Mucosa of rectum (tissue), 2 donors: ENCODE data around the gene SLC4A2.

Source experiments
- H3K27ac ChIP-seq, 2 donors: one replicate each; pipeline ENCODE4 v1.7.0; 2013; ENCODE audit warnings: inconsistent platforms in 2 of 2, low read depth in 2 of 2, low read length in 2 of 2
- H3K27me3 ChIP-seq, 2 donors: one replicate each; pipeline ENCODE4 v1.7.0; 2013; ENCODE audit warnings: low read length in 2 of 2; ENCODE audit not compliant: control insufficient read depth in 2 of 2, insufficient read depth in 2 of 2
- H3K36me3 ChIP-seq, 2 donors: one replicate each; pipeline ENCODE4 v1.7.0; 2013; ENCODE audit warnings: low read length in 2 of 2; ENCODE audit not compliant: control insufficient read depth in 2 of 2, insufficient read depth in 2 of 2
- H3K4me1 ChIP-seq, 2 donors: one replicate each; pipeline ENCODE4 v1.7.0; 2013; ENCODE audit warnings: low read length in 2 of 2, mild to moderate bottlenecking in 1 of 2; ENCODE audit not compliant: control insufficient read depth in 2 of 2, insufficient read depth in 2 of 2
- H3K4me3 ChIP-seq, 2 donors: one replicate each; pipeline ENCODE4 v1.7.0; 2013; ENCODE audit warnings: low read length in 2 of 2
- H3K9ac ChIP-seq, 2 donors: one replicate each; pipeline ENCODE4 v1.7.0; 2013; ENCODE audit warnings: low read length in 2 of 2, low read depth in 1 of 2, mild to moderate bottlenecking in 1 of 2
- H3K9me3 ChIP-seq, 2 donors: one replicate each; pipeline ENCODE4 v1.7.0; 2013; ENCODE audit warnings: low read length in 2 of 2; ENCODE audit not compliant: control insufficient read depth in 2 of 2
- donor health status: healthy.
- donor health status: Normal muscosa, but diverticular disease.

The SLC4A2 gene

GRCh38 chr7:151115121-151115835, 55.9 kb downstream of the SLC4A2 start:
- Histone ChIP-seq H3K9ac (peak overlapping the region in 1 of 2 donors; percentile 33), H3K4me3 (peak overlapping the region in 1 of 2 donors; percentile 47), H3K4me1 (peaks cover 7 to 20% of the 10 kb centered on the region in 2 donors), H3K27ac (peak overlapping the region in 1 of 2 donors; percentile 45), H3K9me3 (no peaks in the 10 kb centered on the region), H3K27me3 (no peaks in the 10 kb centered on the region), H3K36me3 (peaks cover 20 to 24% of the 10 kb centered on the region in 2 donors)

DNA sequence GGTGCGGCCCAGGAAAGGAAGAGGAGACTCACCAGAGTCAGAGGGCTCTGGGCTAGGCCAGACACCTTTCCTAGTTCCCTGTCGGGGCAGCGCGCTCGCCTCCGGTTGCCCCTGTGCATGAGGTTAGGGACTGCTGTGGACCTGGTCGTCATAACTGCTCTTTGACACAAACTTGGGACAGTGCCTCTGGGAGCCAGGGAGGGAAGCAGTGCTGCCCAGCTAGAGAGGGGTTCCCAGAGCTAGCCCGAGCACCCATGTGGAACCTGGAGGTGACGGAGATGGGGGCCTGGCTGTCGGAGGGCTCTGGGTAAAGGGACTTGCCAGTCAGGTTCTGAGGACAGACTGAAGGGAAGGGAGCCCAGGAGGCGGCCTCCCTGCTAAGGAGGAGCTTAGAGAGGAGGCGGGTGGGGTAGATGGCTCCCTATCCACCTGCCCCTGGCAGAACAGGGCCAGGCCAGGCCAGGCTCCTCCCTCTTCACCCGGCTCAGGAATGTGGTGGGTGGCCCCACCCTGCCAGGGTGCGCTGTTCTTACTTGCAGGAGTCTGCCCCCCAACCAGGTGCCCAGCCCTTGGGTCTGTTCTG, 56.5 kb downstream of the SLC4A2 start:
- Histone ChIP-seq H3K27me3 (no peaks in the 10 kb centered on the region), H3K9me3 (no peaks in the 10 kb centered on the region), H3K36me3 (peaks cover 22 to 24% of the 10 kb centered on the region in 2 donors), H3K4me3 (peak overlapping the region in 1 of 2 donors; percentile 44), H3K27ac (peak overlapping the region in 1 of 2 donors; percentile 45), H3K9ac (peak overlapping the region in 1 of 2 donors; percentile 33), H3K4me1 (peaks cover 7 to 20% of the 10 kb centered on the region in 2 donors)

DNA sequence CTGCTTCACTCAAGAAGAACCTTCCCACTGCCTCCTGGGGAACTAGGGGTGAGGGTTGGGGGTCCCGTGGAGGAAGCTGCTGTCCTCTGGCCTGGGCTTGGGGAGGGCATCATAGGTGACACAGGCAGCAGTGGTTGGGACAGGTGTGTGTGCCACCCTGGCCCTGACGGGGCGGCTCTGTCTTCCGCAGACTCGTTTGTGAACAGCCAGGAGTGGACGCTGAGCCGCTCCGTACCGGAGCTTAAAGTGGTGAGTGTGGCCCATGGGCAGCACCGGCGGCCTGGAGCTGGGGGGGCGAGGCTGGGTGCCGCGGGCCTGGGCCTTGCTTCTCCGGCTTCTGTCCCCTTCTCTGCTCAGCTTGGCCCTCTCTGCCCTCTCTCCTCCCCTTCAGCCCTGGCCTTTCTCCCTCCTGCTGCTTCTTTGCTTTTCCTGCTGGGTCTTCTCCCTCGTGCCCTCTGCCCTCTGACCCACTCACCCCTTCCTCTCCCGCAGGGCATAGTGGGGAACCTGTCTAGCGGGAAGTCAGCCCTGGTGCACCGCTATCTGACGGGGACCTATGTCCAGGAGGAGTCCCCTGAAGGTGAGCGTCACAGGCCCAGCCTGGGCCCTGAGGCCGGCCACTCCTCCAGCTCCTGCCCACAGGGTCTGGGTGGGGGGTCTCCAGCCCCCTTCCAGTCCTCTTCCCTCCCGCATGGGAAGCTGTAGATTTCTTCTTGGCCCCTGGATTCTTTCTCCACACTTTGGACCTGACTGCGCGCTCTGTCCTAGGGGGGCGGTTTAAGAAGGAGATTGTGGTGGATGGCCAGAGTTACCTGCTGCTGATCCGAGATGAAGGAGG, 57.4 kb downstream of the SLC4A2 start:
- no peak overlapping the region for H3K27ac ChIP-seq
- H3K27me3 ChIP-seq, result no peaks in the 10 kb centered on the region
- peaks cover 24% of the 10 kb centered on the region in 2 donors for H3K36me3 ChIP-seq
- peak overlapping the region in 1 of 2 donors; percentile 33 for H3K9ac ChIP-seq
- no peaks in the 10 kb centered on the region for H3K9me3 ChIP-seq
- H3K4me3 ChIP-seq, result no peak overlapping the region
- peaks cover 4 to 20% of the 10 kb centered on the region in 2 donors for H3K4me1 ChIP-seq

DNA sequence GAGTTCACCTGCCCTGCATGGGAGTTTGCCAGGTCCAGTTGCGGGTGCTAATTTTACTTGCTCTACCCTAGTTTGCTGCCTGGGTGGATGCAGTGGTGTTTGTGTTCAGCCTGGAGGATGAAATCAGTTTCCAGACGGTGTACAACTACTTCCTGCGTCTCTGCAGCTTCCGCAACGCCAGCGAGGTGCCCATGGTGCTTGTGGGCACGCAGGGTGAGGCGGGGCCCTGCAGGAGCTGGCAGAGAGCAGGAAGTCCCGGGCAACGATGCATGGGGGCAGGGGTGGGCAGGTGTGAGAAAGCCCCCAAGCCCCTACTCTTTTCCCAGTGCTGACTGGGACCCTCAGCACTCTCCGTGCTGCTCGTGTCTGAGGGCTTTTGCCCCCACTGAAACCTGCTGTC, 58.2 kb downstream of the SLC4A2 start:
- Histone ChIP-seq H3K4me1 (peaks cover 4 to 20% of the 10 kb centered on the region in 2 donors), H3K9me3 (no peaks in the 10 kb centered on the region), H3K27me3 (no peaks in the 10 kb centered on the region), H3K36me3 (peaks cover 24% of the 10 kb centered on the region in 2 donors), H3K9ac (no peak overlapping the region), H3K4me3 (no peak overlapping the region), H3K27ac (no peak overlapping the region)

GRCh38 chr7:151118108-151119054, 59.0 kb downstream of the SLC4A2 start:
- H3K4me3 ChIP-seq, result no peak overlapping the region
- H3K27ac ChIP-seq, result no peak overlapping the region
- peaks cover 4 to 20% of the 10 kb centered on the region in 2 donors for H3K4me1 ChIP-seq
- H3K9me3 ChIP-seq, result no peaks in the 10 kb centered on the region
- H3K27me3 ChIP-seq, result no peaks in the 10 kb centered on the region
- H3K36me3 ChIP-seq, result peaks cover 24% of the 10 kb centered on the region in 2 donors
- no peak overlapping the region for H3K9ac ChIP-seq

DNA sequence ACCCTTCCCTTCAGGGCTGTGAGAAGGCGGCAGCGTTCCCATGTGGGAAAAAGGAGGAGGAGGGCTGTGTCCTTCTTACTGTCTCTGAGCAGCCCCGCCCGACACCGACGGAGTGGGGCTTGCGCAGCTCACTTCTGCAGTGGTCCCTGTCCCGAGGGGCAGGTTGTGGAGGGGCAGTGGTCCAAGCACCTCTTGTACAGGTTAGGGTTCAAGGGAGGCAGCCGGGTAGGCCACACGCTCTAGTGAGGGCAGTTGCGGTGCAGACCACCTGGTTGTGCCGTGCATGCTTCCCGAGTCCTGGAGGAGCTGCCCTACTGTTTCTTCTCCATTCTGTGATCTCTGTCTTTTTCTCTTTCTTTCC, 59.6 kb downstream of the SLC4A2 start:
- Histone ChIP-seq H3K9ac (no peak overlapping the region), H3K9me3 (no peaks in the 10 kb centered on the region), H3K4me1 (peaks cover 4 to 13% of the 10 kb centered on the region in 2 donors), H3K27ac (no peak overlapping the region), H3K27me3 (no peaks in the 10 kb centered on the region), H3K36me3 (peaks cover 24 to 26% of the 10 kb centered on the region in 2 donors), H3K4me3 (no peak overlapping the region)

DNA sequence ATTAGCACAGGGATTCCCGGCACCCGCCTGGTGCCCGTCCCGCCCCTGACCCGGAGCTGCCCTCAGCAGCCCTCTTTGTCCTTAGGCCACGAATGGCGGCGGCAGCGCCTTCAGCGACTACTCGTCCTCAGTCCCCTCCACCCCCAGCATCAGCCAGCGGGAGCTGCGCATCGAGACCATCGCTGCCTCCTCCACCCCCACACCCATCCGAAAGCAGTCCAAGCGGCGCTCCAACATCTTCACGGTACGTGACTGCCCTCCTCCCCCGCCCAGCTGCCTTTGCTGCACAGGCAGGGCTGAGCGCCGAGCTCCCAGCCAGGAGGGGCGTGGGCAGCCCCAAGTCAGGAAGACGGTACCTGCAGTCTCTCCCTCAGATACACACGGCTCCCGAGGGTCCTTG, 60.5 kb downstream of the SLC4A2 start:
- peaks cover 24 to 30% of the 10 kb centered on the region in 2 donors for H3K36me3 ChIP-seq
- no peaks in the 10 kb centered on the region for H3K27me3 ChIP-seq
- H3K9me3 ChIP-seq, result no peaks in the 10 kb centered on the region
- peaks cover 4 to 10% of the 10 kb centered on the region in 2 donors for H3K4me1 ChIP-seq
- no peak overlapping the region for H3K4me3 ChIP-seq
- H3K9ac ChIP-seq, result no peak overlapping the region
- no peak overlapping the region for H3K27ac ChIP-seq

- Histone ChIP-seq H3K9me3 (no peaks in the 10 kb centered on the region), H3K4me3 (no peak overlapping the region), H3K27me3 (no peaks in the 10 kb centered on the region), H3K36me3 (peaks cover 24 to 30% of the 10 kb centered on the region in 2 donors), H3K9ac (no peak overlapping the region), H3K27ac (no peak overlapping the region), H3K4me1 (peaks cover under 1 to 15% of the 10 kb centered on the region in 2 donors)
These were observed 61.5 kb downstream of the SLC4A2 start for GRCh38 chr7:151120896-151121295.

DNA sequence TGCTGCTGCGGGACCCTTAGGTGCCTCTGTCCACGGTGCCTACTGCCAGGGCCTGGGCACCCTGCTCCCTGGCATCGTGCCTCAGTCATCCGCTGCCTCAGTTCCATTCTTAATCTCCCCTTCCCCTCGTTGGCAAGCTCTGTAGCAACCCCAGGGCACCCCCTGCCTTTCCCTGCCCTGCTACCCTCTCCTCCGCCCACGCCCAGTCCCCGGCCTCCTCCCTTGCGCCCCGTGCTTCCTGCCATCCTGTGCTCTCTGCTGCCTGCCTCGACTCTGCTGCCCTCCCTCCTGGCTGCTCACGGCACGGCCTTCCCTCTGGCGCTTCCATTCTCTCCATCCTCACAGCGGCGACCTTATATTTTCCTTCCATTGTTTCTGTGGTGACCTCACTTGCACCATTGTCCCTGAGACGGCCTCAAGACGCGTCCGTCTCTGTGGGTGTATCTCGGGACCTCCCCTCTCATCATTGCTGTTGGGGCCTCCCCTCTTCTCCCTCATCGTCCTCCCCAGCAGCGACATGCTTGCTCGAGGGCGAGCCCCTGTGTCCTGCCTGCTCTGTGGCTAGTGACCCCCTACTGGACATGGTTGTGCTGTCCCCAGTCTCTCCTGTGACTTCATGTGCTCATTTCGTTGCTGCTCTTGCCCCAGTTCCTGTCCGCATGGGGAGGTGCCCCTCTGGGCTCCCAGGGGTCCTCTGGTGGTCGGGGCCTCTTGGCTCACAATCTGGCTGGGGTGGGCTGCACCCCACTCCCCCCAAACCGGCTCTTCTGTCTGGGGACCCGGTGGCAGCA, 62.2 kb downstream of the SLC4A2 start:
- H3K4me1 ChIP-seq, result peaks cover 2 to 11% of the 10 kb centered on the region in 2 donors
- no peak overlapping the region for H3K27ac ChIP-seq
- no peak overlapping the region for H3K9ac ChIP-seq
- H3K36me3 ChIP-seq, result peaks cover 24 to 30% of the 10 kb centered on the region in 2 donors
- H3K4me3 ChIP-seq, result no peak overlapping the region
- no peaks in the 10 kb centered on the region for H3K27me3 ChIP-seq
- H3K9me3 ChIP-seq, result no peaks in the 10 kb centered on the region
